Trophoblast cell (in vitro differentiated cells and primary cell): ENCODE results near the gene NAT14.

Experiments used
- DNase-seq, 2 donors: peaks; one replicate each; pipeline ENCODE4 v3.0.0-alpha.2; 2016
- H2AFZ ChIP-seq: 2 replicates; pipeline ENCODE4 v1.6.1; 2013; ENCODE audit warnings: low read length, moderate library complexity, mild to moderate bottlenecking; ENCODE audit not compliant: insufficient read depth, poor library complexity
- H2AK5ac ChIP-seq: 2 replicates; pipeline ENCODE4 v1.6.1; 2013; ENCODE audit warnings: mild to moderate bottlenecking, low read length
- H2BK120ac ChIP-seq: 2 replicates; pipeline ENCODE4 v1.6.1; 2013; ENCODE audit warnings: low read length, mild to moderate bottlenecking, moderate library complexity; ENCODE audit not compliant: insufficient read depth, poor library complexity
- H2BK12ac ChIP-seq: 2 replicates; pipeline ENCODE4 v1.6.1; 2013; ENCODE audit warnings: mild to moderate bottlenecking, low read length, moderate library complexity
- H2BK5ac ChIP-seq: 2 replicates; pipeline ENCODE4 v1.6.1; 2013; ENCODE audit warnings: low read length, low read depth, moderate library complexity, mild to moderate bottlenecking; ENCODE audit not compliant: poor library complexity
- H3K14ac ChIP-seq: 2 replicates; pipeline ENCODE4 v1.6.1; 2013; ENCODE audit warnings: mild to moderate bottlenecking, low read length
- H3K18ac ChIP-seq: 2 replicates; pipeline ENCODE4 v1.6.1; 2013; ENCODE audit warnings: mild to moderate bottlenecking, low read length
- H3K23ac ChIP-seq: 2 replicates; pipeline ENCODE4 v1.6.1; 2013; ENCODE audit warnings: low read length
- H3K27ac ChIP-seq: 2 replicates; pipeline ENCODE4 v1.5.1; 2013; ENCODE audit warnings: low read depth, mild to moderate bottlenecking, inconsistent platforms, low read length, moderate library complexity
- H3K27me3 ChIP-seq: 2 replicates; pipeline ENCODE4 v1.6.1; 2013; ENCODE audit warnings: inconsistent platforms, mild to moderate bottlenecking, low read length, moderate library complexity; ENCODE audit not compliant: insufficient read depth
- H3K36me3 ChIP-seq, 2 experiments: 1 replicate in 1 of 2; 2 replicates in 1 of 2; pipeline ENCODE4 v1.6.1; 2013; ENCODE audit warnings: low read length in 2 of 2, mild to moderate bottlenecking in 2 of 2, moderate library complexity in 1 of 2; ENCODE audit not compliant: insufficient read depth in 2 of 2, control insufficient read depth in 1 of 2
- H3K4ac ChIP-seq: 2 replicates; pipeline ENCODE4 v1.6.1; 2013; ENCODE audit warnings: low read depth, mild to moderate bottlenecking, low read length, moderate library complexity
- H3K4me1 ChIP-seq, 2 experiments: 1 replicate in 1 of 2; 2 replicates in 1 of 2; pipeline ENCODE4 v1.6.1; 2013; ENCODE audit warnings: low read length in 2 of 2, mild to moderate bottlenecking in 2 of 2, moderate library complexity in 1 of 2; ENCODE audit not compliant: insufficient read depth in 2 of 2, control insufficient read depth in 1 of 2
- H3K4me2 ChIP-seq: 2 replicates; pipeline ENCODE4 v1.6.1; 2013; ENCODE audit warnings: inconsistent platforms, mild to moderate bottlenecking, low read length, moderate library complexity
- H3K4me3 ChIP-seq: 2 replicates; pipeline ENCODE4 v1.5.1; 2013; ENCODE audit warnings: mild to moderate bottlenecking, low read depth, low read length, inconsistent platforms
- H3K79me1 ChIP-seq: one replicate; pipeline ENCODE4 v1.6.1; 2013; ENCODE audit warnings: low read length
- H3K79me2 ChIP-seq: 2 replicates; pipeline ENCODE4 v1.6.1; 2013; ENCODE audit warnings: low read length, mild to moderate bottlenecking; ENCODE audit not compliant: control insufficient read depth, insufficient read depth, poor library complexity
- H3K9ac ChIP-seq: 2 replicates; pipeline ENCODE4 v1.6.1; 2013; ENCODE audit warnings: mild to moderate bottlenecking, low read length
- H3K9me3 ChIP-seq: 2 replicates; pipeline ENCODE4 v1.6.1; 2013; ENCODE audit warnings: low read depth, mild to moderate bottlenecking, control low read depth, inconsistent platforms, low read length; ENCODE audit not compliant: insufficient read depth
- H4K12ac ChIP-seq: 2 replicates; pipeline ENCODE4 v1.6.1; 2013; ENCODE audit warnings: low read depth, mild to moderate bottlenecking, low read length, moderate library complexity
- H4K8ac ChIP-seq: 2 replicates; pipeline ENCODE4 v1.6.1; 2013; ENCODE audit warnings: low read depth, mild to moderate bottlenecking, low read length, moderate library complexity
- H4K91ac ChIP-seq: one replicate; pipeline ENCODE4 v1.6.1; 2013; ENCODE audit warnings: low read depth, mild to moderate bottlenecking, low read length, moderate library complexity
- WGBS: extraction: QIAGEN DNeasy Blood & Tissue Kit; methylation state at CpG from one replicate; pipeline ENCODE4 v1.1.7; 2013; ENCODE audit warnings: missing lambda C conversion rate; ENCODE audit not compliant: insufficient read length, insufficient coverage; ENCODE audit errors: extremely low coverage; 5-methylcytosine and 5-hydroxymethylcytosine counted together

Gene NAT14

GRCh38 chr19:55471266-55471665, 13.7 kb upstream of the NAT14 start:
- Histone ChIP-seq H2AFZ (no peak overlapping the region), H4K12ac (no peak overlapping the region), H2AK5ac (no peak overlapping the region), H3K4ac (no peak overlapping the region), H3K4me2 (no peak overlapping the region), H4K8ac (no peak overlapping the region), H3K4me1 (peaks cover 7 to 9% of the 10 kb centered on the region in 2 experiments), H3K27ac (no peak overlapping the region), H3K18ac (no peak overlapping the region), H3K79me2 (no peaks in the 10 kb centered on the region), H3K36me3 (no peaks in the 10 kb centered on the region), H2BK120ac (no peak overlapping the region), H3K79me1 (peaks cover 4% of the 10 kb centered on the region), H3K4me3 (no peak overlapping the region), H3K9ac (no peak overlapping the region), H3K23ac (no peak overlapping the region), H4K91ac (no peak overlapping the region), H3K27me3 (no peaks in the 10 kb centered on the region), H3K9me3 (no peaks in the 10 kb centered on the region), H2BK12ac (no peak overlapping the region), H3K14ac (no peak overlapping the region), H2BK5ac (no peak overlapping the region)
- no CpG with 5 or more reads among the region's 13 CpGs for WGBS
- no peak for DNase-seq

GRCh38 chr19:55472463-55472862, 12.5 kb upstream of the NAT14 start:
- no peak overlapping the region for H2AFZ ChIP-seq
- peak overlapping the region; percentile 54 for H4K8ac ChIP-seq
- H4K91ac ChIP-seq, result no peak overlapping the region
- H3K27me3 ChIP-seq, result no peaks in the 10 kb centered on the region
- H3K27ac ChIP-seq, result no peak overlapping the region
- peaks cover 4% of the 10 kb centered on the region for H3K79me1 ChIP-seq
- H3K4me2 ChIP-seq, result no peak overlapping the region
- no peak overlapping the region for H4K12ac ChIP-seq
- H2BK120ac ChIP-seq, result peak overlapping the region; percentile 31
- H2BK12ac ChIP-seq, result no peak overlapping the region
- no peaks in the 10 kb centered on the region for H3K9me3 ChIP-seq
- H3K79me2 ChIP-seq, result no peaks in the 10 kb centered on the region
- no peak overlapping the region for H3K14ac ChIP-seq
- H3K4me3 ChIP-seq, result no peak overlapping the region
- no peak overlapping the region for H3K18ac ChIP-seq
- H3K4ac ChIP-seq, result no peak overlapping the region
- H2AK5ac ChIP-seq, result no peak overlapping the region
- no peak overlapping the region for H3K23ac ChIP-seq
- no peak overlapping the region for H2BK5ac ChIP-seq
- H3K9ac ChIP-seq, result no peak overlapping the region
- H3K36me3 ChIP-seq, result no peaks in the 10 kb centered on the region
- DNase-seq, result no peak
- peaks cover 7 to 9% of the 10 kb centered on the region in 2 experiments for H3K4me1 ChIP-seq
- no CpG with 5 or more reads among the region's 8 CpGs for WGBS

GRCh38 chr19:55473225-55474012, 11.6 kb upstream of the NAT14 start:
- no peak overlapping the region for H3K23ac ChIP-seq
- peaks cover 4% of the 10 kb centered on the region for H3K79me1 ChIP-seq
- WGBS, result no CpG with 5 or more reads among the region's 16 CpGs
- peak overlapping the region; percentile 4 for H3K14ac ChIP-seq
- no peak overlapping the region for H2BK5ac ChIP-seq
- no peaks in the 10 kb centered on the region for H3K27me3 ChIP-seq
- no peak overlapping the region for H4K12ac ChIP-seq
- no peak overlapping the region for H2BK120ac ChIP-seq
- no peaks in the 10 kb centered on the region for H3K36me3 ChIP-seq
- H3K27ac ChIP-seq, result no peak overlapping the region
- H4K91ac ChIP-seq, result peak overlapping the region; percentile 15
- no peak overlapping the region for H3K18ac ChIP-seq
- no peaks in the 10 kb centered on the region for H3K9me3 ChIP-seq
- H3K4me1 ChIP-seq, result peaks cover 4 to 8% of the 10 kb centered on the region in 2 experiments
- no peak overlapping the region for H3K4me3 ChIP-seq
- no peak overlapping the region for H2AK5ac ChIP-seq
- DNase-seq, result no peak
- H3K4me2 ChIP-seq, result no peak overlapping the region
- H3K79me2 ChIP-seq, result no peaks in the 10 kb centered on the region
- H3K9ac ChIP-seq, result no peak overlapping the region
- no peak overlapping the region for H2AFZ ChIP-seq
- no peak overlapping the region for H3K4ac ChIP-seq
- peak overlapping the region; percentile 22 for H4K8ac ChIP-seq
- peak overlapping the region; percentile 16 for H2BK12ac ChIP-seq

GRCh38 chr19:55474269-55475265, 10.4 kb upstream of the NAT14 start:
- H2BK120ac ChIP-seq, result no peak overlapping the region
- peaks cover 4% of the 10 kb centered on the region for H3K79me1 ChIP-seq
- no peak overlapping the region for H3K14ac ChIP-seq
- H3K4me2 ChIP-seq, result no peak overlapping the region
- H3K27ac ChIP-seq, result no peak overlapping the region
- H3K79me2 ChIP-seq, result no peaks in the 10 kb centered on the region
- whole genome bisulfite sequencing, result no CpG with 5 or more reads among the region's 19 CpGs
- no peaks in the 10 kb centered on the region for H3K27me3 ChIP-seq
- H2AFZ ChIP-seq, result no peak overlapping the region
- no peak overlapping the region for H3K4me3 ChIP-seq
- H3K36me3 ChIP-seq, result no peaks in the 10 kb centered on the region
- no peak overlapping the region for H3K23ac ChIP-seq
- no peak for DNase-seq
- no peak overlapping the region for H2BK5ac ChIP-seq
- H3K4ac ChIP-seq, result no peak overlapping the region
- no peaks in the 10 kb centered on the region for H3K9me3 ChIP-seq
- H2AK5ac ChIP-seq, result no peak overlapping the region
- no peak overlapping the region for H3K9ac ChIP-seq
- H4K91ac ChIP-seq, result peak overlapping the region; percentile 42
- no peak overlapping the region for H4K8ac ChIP-seq
- peaks cover 4 to 8% of the 10 kb centered on the region in 2 experiments for H3K4me1 ChIP-seq
- H2BK12ac ChIP-seq, result peak overlapping the region; percentile 5
- peak overlapping the region; percentile 1 for H4K12ac ChIP-seq
- no peak overlapping the region for H3K18ac ChIP-seq
